AG04450 (cell line): ENCODE data around the gene ARL9. TPM values are rescaled to one million over a fixed set of nuclear protein-coding genes. Genes with fewer than 3 reads are reported as not detected.
A peak's percentile ranks its signal among the peaks of the same experiment; 100 is the strongest.
"Not testable (repeated sequence)": the region's sequence is repeated elsewhere in the genome, so short reads cannot be mapped to it uniquely, and the experiment has no call there.

Experiments used
- CTCF ChIA-PET: fragments of 300-600, 350-600 bp; formaldehyde crosslinking; extraction: SDS; loops from one replicate; lab custom pipeline; 2022; ENCODE audit warnings: antibody characterized with exemption, inconsistent platforms; lab: Charles Lee
- POLR2A ChIA-PET: fragments of 350-600 bp; formaldehyde crosslinking; extraction: SDS; loops from one replicate; lab custom pipeline; 2021; ENCODE audit warnings: antibody characterized with exemption, inconsistent platforms; lab: Yijun Ruan, JAX
- DNase-seq: peaks from one replicate; pipeline ENCODE4 v3.0.0-alpha.2; 2011; ENCODE audit warnings: low read depth, low spot score
- H3K27ac ChIP-seq: one replicate; pipeline ENCODE4 v1.5.1; 2012; ENCODE audit warnings: low read depth, low read length, control low read depth
- H3K27me3 ChIP-seq: one replicate; pipeline ENCODE4 v1.6.0; 2012; ENCODE audit warnings: low read length; ENCODE audit not compliant: control insufficient read depth, insufficient read depth
- H3K4me3 ChIP-seq: 2 replicates; pipeline ENCODE4 v1.5.1; 2011; ENCODE audit warnings: mild to moderate bottlenecking, low read depth, low read length, control low read depth
- H3K9me3 ChIP-seq: 2 replicates; pipeline ENCODE4 v1.5.1; 2012; ENCODE audit warnings: low read length; ENCODE audit not compliant: control insufficient read depth, insufficient read depth
- CTCF ChIP-seq: IDR thresholded peaks from 2 replicates; pipeline ENCODE4 v1.5.1; 2011; ENCODE audit warnings: low read depth, low read length, control low read depth, inconsistent platforms
- polyA plus RNA-seq: library from polyadenylated mRNA; depleted of rRNA; stranded (reverse); fragments of >200 nt; gene quantifications from 2 replicates; pipeline ENCODE4 v1.2.3, GENCODE V29; 2011

ARL9 gene
- polyA plus RNA-seq, 1 experiment: 0.68 TPM

GRCh38 chr4:56465599-56466295, 39.8 kb upstream of the ARL9 start:
- CTCF ChIA-PET: interaction anchor here (0.6 to 2.5 kb wide), 6 partner anchors 30 to 423 kb away, joined by 3 to 6 read pairs (median 3); partner anchors contain the start of genes PAICS and PPAT
- no peaks in the 10 kb centered on the region for H3K27me3 ChIP-seq
- POLR2A ChIA-PET: interaction anchor here (0.6 to 3.1 kb wide), 3 partner anchors 31 to 970 kb away, joined by 3 to 33 read pairs (median 5); partner anchors contain the start of genes PAICS and PPAT
- peak overlapping the region; percentile 95 for H3K4me3 ChIP-seq
- H3K27ac ChIP-seq: peak overlapping the region; percentile 61
- TF ChIP-seq CTCF: no peak
- H3K9me3 ChIP-seq: no peaks in the 10 kb centered on the region; the same call in 1 of the 2 replicates
- DNase-seq: no peak

GRCh38 chr4:56466296-56466761, 39.3 kb upstream of the ARL9 start:
- peak overlapping the region; percentile 61 for H3K27ac ChIP-seq
- DNase-seq: peak; percentile 30
- ChIA-PET POLR2A (interaction anchor here (0.6 to 3.1 kb wide), 3 partner anchors 31 to 970 kb away, joined by 3 to 33 read pairs (median 5); partner anchors contain the start of genes PAICS and PPAT), CTCF (interaction anchor here (0.6 to 2.5 kb wide), 5 partner anchors 30 to 422 kb away, joined by 3 to 6 read pairs (median 3); partner anchors contain the start of genes PAICS and PPAT)
- peak overlapping the region; percentile 95 for H3K4me3 ChIP-seq
- not testable (repeated sequence) for H3K27me3 ChIP-seq, H3K9me3 ChIP-seq

DNA sequence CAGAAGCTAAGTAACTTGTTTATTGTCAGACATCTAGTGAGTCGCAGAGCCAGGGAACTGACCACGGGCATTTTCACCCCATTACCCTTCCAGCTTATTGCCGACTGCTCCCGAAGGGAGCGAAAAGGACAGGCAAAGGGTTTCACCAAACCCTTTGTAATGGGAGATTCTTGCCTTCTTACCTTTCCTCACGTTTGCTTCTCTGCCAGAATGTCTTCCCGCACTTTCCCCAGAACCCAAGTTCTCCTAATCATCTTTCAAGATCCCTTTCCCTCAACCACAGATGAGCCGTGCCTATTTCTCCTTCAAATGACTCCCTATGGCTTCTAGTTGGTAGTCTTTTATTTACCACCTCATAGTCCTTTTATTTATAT, 38.7 kb upstream of the ARL9 start:
- POLR2A ChIA-PET: interaction anchor here (0.6 to 3.1 kb wide), 2 partner anchors 32 to 408 kb away, joined by 3 to 33 read pairs; partner anchors contain the start of genes PAICS and PPAT
- Histone ChIP-seq H3K9me3 (no peaks in the 10 kb centered on the region; the same call in 1 of the 2 replicates), H3K27me3 (no peaks in the 10 kb centered on the region), H3K4me3 (peak overlapping the region; percentile 95), H3K27ac (peak overlapping the region; percentile 96)
- TF ChIP-seq CTCF: no peak
- CTCF ChIA-PET: interaction anchor here (1.4 to 2.5 kb wide), 2 partner anchors 31 to 42 kb away, joined by 3 to 5 read pairs; partner anchors contain the start of genes PAICS and PPAT
- DNase-seq: no peak

GRCh38 chr4:56467284-56468096, 38.1 kb upstream of the ARL9 start, which contains the start of gene SRP72:
SRP72 (plus strand) TSS chr4:56467617; CDS start chr4:56467636, 19 bp downstream.
- H3K4me3 ChIP-seq: peak within 1 kb of the TSS; percentile 95
- no peak for TF ChIP-seq CTCF
- POLR2A ChIA-PET: interaction anchor here (0.6 to 3.1 kb wide), 3 partner anchors 32 to 407 kb away, joined by 3 to 33 read pairs (median 5); partner anchors contain the start of genes PAICS and PPAT
- no peaks in the 10 kb centered on the region for H3K27me3 ChIP-seq
- peak within 1 kb of the TSS; percentile 96 for H3K27ac ChIP-seq
- CTCF ChIA-PET: interaction anchor here (1.4 to 2.6 kb wide), 4 partner anchors 31 to 369 kb away, joined by 3 to 10 read pairs (median 4); partner anchors contain the start of genes PAICS and PPAT
- H3K9me3 ChIP-seq: no peaks in the 10 kb centered on the region; the same call in 1 of the 2 replicates
- DNase-seq: peak; percentile 63

DNA sequence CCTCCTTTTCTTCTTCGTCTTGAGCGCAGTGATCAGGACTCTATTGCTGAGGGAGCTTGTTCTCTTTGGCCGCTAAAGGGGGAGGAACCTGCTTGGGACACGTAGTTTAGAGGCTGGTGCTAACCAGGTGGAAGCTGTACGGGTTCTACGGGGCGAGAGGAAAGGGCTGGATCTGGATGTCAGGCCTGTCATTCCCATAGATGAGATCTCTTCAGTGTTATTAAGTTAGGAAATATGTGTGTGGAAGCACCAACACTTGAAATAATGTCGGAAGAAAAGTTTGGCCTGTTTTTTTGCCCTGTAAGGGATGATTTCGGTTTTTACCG, 37.5 kb upstream of the ARL9 start:
- Histone ChIP-seq H3K9me3 (no peaks in the 10 kb centered on the region; the same call in 1 of the 2 replicates), H3K27me3 (no peaks in the 10 kb centered on the region), H3K27ac (peak overlapping the region; percentile 72), H3K4me3 (peak overlapping the region; percentile 95)
- POLR2A ChIA-PET: interaction anchor here (1.1 to 3.1 kb wide), 2 partner anchors 33 to 173 kb away, joined by 5 to 33 read pairs; partner anchors contain the start of genes PAICS and PPAT
- CTCF ChIA-PET: interaction anchor here (1.0 to 2.6 kb wide), 3 partner anchors 44 to 369 kb away, joined by 3 to 10 read pairs (median 4); no protein-coding TSS in a partner anchor
- TF ChIP-seq CTCF: no peak
- no peak for DNase-seq
